Inflammatory macrophage treated with lipopolysaccharide for 1 hour (primary cell): ENCODE results near the gene LY6G6C.

ENCODE experiments used
- DNase-seq, 2 donors: peaks; one replicate each; pipeline ENCODE4 v3.0.0-alpha.2; 2020 to 2022

LY6G6C gene

DNA sequence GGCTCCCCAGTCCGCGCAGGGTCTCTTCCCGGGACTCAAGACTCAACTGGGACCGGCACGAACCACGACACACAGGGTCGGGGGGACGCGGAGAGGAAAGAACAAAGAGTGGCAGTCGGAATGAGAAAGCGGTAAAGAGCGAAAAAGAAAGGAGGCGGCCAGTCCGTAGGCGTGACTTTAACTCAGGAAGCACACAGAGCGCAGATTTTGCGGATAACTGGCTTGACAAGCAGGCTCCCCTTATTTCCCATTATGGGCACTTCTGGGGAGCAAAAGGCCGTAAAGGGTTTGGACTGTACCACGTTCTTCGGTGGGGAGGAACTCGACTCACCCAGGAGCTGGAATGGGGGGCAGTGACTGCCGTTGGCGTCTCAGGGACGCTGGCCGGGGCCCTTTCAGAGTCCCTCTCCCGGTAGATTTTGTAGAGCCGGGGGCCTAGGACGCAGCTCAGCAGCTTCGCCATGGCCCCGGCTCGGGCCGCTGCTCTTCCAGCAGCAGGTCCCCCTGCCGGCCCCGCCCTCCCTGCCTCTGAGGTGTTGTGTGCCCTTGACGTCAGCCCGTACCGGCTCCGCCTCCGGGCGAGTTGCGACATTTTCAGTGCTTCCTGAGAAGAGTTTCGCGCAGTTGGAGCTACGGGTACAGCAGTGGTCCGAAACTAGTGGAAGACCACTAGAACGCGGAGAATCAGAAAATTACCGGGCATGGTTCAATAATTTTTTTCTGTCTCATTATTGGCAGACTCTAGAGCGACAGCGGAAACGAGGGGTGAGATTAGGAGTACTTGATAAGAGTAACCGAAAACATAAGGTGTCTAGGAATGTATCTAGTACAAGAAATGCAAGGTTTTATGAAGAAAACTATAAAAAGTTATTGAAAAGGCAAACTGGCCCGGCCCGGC lies 18.5 kb downstream of the LY6G6C start, which contains the start of gene ABHD16A:
ABHD16A (minus strand) TSS at position 506 of the 898 bp plus-strand sequence; CDS start at position 463, 43 bp downstream.
- peak; percentile 97 to 99 for DNase-seq

GRCh38 chr6:31702405-31702818 lies 19.1 kb downstream of the LY6G6C start:
- no peak for DNase-seq

- DNase-seq, result peak in 1 of 2 donors; percentile 32
Observed at GRCh38 chr6:31701666-31702404, 19.7 kb downstream of the LY6G6C start.

DNA sequence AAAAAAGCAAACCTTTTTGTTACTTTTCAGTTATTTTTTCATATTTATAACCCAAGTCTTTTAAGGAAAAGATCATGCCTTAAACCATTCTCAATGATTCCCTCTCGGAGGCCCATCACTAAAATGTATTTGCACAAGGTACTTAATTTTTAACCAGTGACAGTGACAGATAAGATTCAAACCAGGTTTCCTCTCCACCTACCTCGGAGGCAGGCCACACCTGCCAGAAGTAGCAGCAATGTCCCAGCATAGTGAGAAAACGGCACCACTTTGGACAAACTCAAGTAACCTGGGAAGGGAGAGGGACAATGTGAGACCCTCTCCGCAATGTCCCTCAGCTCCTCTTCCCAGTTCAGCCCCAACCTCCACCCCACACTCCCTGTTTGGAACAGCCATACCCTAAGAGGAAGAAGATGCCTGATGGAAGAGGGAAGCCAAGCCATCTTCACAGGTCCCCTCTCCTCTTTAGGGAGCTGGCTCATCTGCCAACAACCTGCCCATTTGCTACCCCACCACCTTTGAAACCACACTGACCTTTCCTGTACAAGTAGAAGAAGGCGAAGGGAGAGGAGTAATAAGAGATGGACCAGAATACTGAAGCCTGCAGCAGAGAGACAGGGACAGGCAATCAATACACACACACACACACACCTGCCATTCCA lies 20.7 kb downstream of the LY6G6C start:
- no peak for DNase-seq

- no peak for DNase-seq
Observed at GRCh38 chr6:31697555-31697954, 24.0 kb downstream of the LY6G6C start.

GRCh38 chr6:31693535-31693934 lies 28.0 kb downstream of the LY6G6C start:
- no peak for DNase-seq

- DNase-seq, result no peak
Observed at GRCh38 chr6:31692886-31693285, 28.7 kb downstream of the LY6G6C start.

- no peak for DNase-seq
Observed at GRCh38 chr6:31692353-31692752, 29.2 kb downstream of the LY6G6C start.

DNA sequence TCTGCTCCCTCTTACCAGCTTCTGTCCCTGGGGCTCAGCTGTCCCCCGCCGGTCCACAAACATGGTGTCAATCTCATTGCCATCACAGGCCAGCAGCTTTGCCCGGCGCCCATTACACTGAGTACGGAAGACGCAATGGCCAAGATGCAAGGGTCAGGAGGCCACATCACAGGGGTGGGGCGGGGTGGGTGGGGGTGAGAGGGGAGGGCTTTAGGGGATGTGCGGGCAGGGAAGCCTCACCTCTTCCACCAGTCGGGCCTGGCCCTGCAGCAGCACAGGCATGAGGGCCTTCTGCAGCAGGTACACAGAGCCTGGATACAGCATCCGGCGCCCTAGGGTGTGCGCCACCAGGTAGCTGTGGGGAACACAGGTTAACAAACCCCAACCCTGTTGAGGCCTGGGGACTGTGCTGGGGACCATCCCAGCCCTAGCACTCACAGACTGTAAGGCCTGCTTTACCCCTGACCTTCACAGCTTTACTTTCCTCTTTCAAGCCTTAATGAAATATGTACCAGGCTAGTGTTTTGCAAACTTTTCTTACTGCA lies 29.9 kb downstream of the LY6G6C start:
- DNase-seq, result no peak

- no peak for DNase-seq
Observed at GRCh38 chr6:31691078-31691463, 30.5 kb downstream of the LY6G6C start.

DNA sequence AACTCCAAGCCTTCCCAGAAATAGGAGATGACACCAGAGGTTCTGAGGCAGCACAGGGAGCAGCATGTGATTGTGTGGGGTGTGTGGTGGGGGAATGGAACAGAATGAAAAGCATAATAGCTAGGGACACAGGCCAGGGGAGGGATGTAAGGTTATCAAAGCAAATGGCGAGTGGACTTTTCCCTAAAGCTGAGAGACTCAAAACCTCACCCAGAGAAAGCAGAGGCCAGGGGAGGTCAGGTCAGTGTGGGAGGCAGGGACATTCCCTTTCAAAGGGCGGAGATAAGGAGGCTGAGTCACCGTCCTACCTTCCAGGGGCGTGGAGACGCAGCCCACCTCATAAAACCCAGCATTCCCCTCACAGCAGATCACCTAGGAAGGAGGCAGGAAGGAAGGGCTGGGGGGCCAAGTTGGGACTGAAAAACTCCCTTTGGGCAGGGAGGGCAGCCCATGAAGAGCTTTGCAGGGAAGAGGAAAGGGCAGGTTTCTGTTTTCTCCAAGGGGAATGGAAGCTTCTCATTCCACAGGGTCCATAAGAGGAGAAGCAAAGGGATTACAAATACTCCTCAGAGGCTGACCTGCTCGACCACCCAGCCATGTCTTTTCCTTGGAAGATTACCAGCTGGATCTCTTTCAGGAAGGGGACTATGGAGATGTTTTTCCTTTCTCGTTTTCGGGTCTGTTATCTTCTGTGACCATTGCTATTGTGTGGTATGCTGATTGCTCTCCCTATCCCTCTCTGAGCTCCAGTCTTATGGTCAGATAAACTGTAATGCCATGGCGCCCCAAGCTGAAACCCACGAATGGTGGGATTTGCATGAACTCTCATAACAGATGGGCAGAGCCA lies 31.1 kb downstream of the LY6G6C start:
- peak in 1 of 2 donors; percentile 50 for DNase-seq

DNA sequence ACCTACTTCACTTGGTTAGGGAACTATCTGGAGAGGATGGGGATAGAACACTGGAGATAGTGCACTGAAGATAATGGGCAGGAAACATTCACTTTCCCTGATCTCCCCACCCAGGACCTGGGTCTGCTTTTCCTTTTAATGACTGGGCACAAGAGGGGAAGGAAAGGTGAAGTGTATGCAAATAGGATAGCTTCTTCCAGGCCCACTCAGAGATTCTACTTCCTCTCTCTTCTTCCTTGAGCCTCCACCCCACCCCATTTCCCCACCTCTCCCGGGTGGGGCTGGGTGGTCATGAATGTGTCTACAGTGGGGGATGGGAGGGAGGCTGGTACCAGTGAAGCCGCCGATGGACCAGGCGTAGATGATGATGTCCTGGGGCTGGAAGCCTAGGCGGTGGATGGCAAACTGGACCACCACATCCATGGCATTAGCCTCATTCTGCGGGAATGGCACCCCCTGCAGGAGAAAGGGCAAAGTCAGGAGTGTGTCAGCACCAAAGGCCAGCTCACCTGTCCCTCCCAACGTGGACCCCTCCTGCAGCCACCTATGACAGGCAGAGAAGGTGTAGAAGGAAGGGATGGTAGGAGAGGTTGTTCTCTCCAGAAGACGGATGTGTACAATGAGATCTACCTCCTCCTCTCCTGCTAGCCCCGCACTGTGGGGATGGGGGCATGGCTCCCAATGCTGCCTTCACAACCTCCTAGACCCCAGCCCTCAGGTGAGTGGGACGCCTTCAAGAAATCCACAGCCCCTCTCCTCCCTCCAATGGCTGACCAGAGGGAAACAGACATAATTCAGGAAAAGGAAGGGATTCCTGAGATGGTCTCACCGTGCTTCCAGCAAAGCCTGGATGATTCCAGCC lies 32.1 kb downstream of the LY6G6C start:
- no peak for DNase-seq

- no peak for DNase-seq
Observed at GRCh38 chr6:31687860-31688693, 33.5 kb downstream of the LY6G6C start.

GRCh38 chr6:31687321-31687720 lies 34.2 kb downstream of the LY6G6C start:
- DNase-seq, result no peak

GRCh38 chr6:31686483-31686882 lies 35.1 kb downstream of the LY6G6C start:
- no peak for DNase-seq

GRCh38 chr6:31683591-31683990 lies 38.0 kb downstream of the LY6G6C start:
- no peak for DNase-seq

DNA sequence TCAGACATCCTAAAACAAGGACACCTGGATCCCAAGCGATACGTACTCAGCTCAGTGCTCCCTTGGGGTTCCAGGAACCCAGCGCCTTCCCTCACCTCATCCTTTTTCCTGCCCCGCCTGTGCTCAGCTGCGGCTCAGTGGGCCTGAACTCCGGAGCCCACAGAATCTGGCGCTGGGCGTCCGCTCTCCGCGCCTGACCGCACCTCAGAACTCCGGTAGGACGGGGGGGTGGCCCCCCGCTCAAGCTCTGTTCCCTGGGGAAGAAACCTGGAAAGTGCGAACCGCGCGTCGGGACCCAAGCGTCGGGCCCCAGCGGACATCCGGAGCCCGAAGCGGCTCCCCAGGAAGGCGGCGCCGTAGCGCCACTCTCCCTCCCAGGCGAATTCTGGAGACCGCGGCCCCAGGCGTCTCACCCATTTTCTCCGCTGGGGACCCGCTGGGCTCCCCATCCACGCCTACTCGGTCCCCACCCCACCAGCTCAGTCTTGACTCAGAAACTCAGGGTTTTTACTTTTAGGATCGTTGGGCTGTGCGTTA lies 40.3 kb downstream of the LY6G6C start:
- DNase-seq, result peak in 1 of 2 donors; percentile 54

DNA sequence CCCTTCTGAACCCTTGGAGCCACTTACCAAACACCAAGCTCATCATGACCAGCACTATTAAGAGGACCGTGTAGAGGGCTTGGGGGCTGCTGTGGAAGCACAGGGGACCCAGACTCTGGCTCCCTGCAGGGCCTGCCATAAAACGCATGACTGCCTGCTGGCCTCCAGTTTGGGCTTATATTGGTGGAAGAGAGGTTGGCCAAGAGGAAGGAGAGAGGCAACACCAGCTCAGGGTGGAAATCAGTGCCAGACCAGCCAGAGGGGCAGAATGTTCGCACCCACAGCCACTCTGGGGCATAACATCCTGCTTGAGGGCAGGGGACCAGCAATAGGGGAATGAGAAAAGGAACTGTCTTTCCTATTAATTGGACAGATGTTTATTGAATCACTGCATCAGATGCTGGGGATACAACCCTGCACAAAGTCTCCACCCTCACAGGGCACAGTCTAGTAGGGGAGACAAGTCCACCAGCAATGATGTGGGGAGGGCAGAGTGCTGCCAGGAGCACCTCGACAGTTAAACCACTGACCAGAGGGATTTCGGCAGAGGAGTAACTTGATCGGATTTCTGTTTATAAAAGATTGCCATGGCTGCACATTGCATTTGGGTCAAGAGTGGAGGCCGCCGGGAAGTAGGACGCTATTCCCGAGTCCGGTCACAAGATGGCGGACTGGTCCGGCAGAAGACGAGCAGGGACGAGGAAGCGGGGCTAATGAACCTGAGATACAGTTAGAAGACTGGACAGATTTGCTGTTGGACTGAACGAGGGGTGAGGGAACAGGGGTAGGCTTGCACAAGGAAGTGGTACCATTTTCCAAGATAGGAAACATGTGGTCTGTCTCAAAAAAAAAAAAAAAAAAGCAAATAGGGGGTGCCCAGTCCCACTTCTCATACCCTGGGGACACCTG lies 41.1 kb downstream of the LY6G6C start, which contains the start of gene LY6G5C:
LY6G5C (minus strand) TSS at position 842 of the 909 bp plus-strand sequence; CDS start at position 148, 694 bp downstream.
- DNase-seq, result peak; percentile 50 to 73
